ENCODE data around the gene SSU72.

DNA sequence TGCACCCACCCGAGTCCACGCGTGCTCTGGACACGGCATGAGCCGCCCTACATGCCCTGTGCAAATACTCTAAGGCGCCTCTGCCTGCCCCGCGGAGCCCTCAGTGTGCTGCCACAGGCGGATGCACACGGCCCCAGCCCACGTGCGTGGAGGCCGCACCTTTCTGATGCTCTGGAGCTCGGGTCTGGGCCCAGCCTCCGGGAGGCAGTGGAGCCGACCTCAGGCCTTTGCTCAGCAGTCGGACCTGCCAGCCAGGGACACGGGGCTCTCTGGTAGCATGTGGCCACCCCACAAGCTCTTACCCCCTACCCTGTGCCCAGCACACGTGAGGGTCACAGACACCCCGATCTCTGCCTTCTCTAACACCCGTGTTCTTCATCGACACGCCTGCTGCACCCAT is 36.3 kb downstream of the SSU72 start:
- TF ChIP-seq CTCF (conservative IDR thresholded peaks at IDR 0.05 in 1 of 2, IDR thresholded peaks at IDR 0.05 in 1 of 2; ENCODE audit: low read depth in 1 of 2, low read length in 2 of 2) (no peak), EZH2 (IDR thresholded peaks at IDR 0.05; ENCODE audit: low read length, missing control alignments) (no peak)

Data from fibroblast of lung (primary cell).